ENCODE measurements around the gene AMPD2.

DNA sequence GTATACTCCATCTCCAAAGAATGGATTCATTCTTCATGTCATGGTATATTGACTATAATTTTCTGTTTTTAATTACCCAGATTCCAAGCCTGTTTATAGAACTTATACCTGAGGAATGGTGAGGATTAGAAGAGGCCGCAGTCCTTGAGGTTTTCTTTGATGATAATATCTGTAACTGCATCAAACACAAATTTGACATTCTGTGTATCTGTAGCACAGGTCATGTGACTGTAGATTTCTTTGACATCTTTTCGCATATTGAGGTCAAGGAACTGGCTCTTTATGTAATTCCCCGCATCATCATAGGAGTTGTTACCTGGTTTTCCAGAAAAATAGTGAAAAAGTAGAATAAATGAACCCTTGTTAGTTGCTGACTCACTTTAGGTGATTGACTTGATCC, 16.4 kb upstream of the AMPD2 start:
- TF ChIP-seq POLR2A (IDR thresholded peaks at IDR 0.05; ENCODE audit: low read depth, low read length) (no peak), POLR2AphosphoS5 (IDR thresholded peaks at IDR 0.05; ENCODE audit: low read depth, low read length) (no peak)
